ENCODE data around the gene ARHGAP24. TPM values are rescaled to one million over a fixed set of nuclear protein-coding genes. Genes with fewer than 3 reads are reported as not detected.

Gene ARHGAP24
- total RNA-seq, 2 experiments from 2014 or later: 0.22 to 0.70 TPM

DNA sequence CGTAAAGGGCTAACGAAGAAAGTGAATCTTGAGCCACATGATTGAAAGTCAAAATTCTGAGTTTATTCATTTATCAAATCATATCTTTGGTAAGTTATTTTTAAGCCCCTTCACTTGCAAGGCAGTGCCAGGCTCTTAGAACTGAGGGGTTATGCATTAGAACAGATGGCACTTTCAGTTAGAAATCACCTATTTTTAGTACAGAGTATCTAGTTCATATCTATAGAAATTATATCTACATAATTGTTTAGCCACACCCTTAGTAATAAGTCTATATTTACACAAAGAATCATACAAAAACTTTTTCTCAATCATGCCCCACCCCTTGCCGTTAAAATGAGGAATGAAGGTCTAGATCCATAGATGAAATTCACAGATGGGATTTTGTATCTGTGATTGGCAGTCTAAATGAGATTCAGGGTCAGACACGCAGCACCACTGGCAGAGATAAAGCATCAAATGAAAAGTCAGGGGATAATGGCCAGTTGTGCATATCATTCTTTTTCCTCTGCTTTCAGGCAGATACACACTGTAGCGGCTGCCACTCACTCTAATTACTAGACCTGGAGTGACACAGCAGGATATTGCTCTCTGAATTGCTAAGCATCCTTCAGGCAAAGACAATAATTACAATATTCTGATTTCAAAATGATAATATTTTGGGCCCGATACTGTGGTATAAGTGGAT, 444.4 kb downstream of the ARHGAP24 start:
- H3K4me1 Mint-ChIP-seq (ENCODE audit: low read depth): no peaks in the 10 kb centered on the region
- no peak overlapping the region for H3K4me3 Mint-ChIP-seq
- intact Hi-C loops (cut with micrococcal nuclease): no loop called here

DNA sequence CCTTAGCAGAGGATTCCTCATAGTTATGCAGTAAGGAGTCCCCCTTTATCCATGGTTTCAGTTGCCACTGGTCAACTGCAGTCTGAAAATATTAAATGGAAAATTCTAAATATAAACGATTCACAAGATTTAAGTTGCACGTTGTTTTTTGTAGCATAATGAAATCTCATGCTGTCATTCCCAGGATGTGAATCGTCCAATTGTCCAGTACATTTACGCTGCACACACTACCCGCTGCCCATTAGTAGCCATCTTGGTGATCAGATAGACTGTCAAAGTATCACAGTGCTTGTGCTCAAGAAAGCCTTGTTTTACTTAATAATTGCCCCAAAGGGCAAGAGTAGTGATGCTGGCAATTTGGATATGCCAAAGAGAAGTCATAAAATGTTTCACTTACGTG, 450.1 kb downstream of the ARHGAP24 start:
- no peak for TF ChIP-seq CTCF (IDR thresholded peaks at IDR 0.05)
- H3K4me3 Mint-ChIP-seq: no peak overlapping the region
- no peaks in the 10 kb centered on the region for H3K9me3 Mint-ChIP-seq
- no peaks in the 10 kb centered on the region for H3K4me1 Mint-ChIP-seq (ENCODE audit: low read depth)
- no peaks in the 10 kb centered on the region for H3K27me3 Mint-ChIP-seq
- CTCF ChIA-PET: no interaction called here
- ATAC-seq (no peak), DNase-seq (no peak)
- intact Hi-C loops (cut with micrococcal nuclease): no loop called here
- POLR2A ChIA-PET: no interaction called here
- no peak overlapping the region for H3K27ac Mint-ChIP-seq
- no peaks in the 10 kb centered on the region for H3K36me3 Mint-ChIP-seq (ENCODE audit: low read depth)

More for the DNA sequence above, 444.4 kb downstream of the ARHGAP24 start:
- Mint-ChIP-seq H3K27ac (no peak overlapping the region), H3K9me3 (peaks cover 2% of the 10 kb centered on the region), H3K27me3 (no peaks in the 10 kb centered on the region), H3K36me3 (ENCODE audit: low read depth) (no peaks in the 10 kb centered on the region)
- ChIA-PET CTCF (no interaction called here), POLR2A (no interaction called here)
- DNase-seq (no peak), ATAC-seq (no peak)
- no peak for TF ChIP-seq CTCF (IDR thresholded peaks at IDR 0.05)

DNA sequence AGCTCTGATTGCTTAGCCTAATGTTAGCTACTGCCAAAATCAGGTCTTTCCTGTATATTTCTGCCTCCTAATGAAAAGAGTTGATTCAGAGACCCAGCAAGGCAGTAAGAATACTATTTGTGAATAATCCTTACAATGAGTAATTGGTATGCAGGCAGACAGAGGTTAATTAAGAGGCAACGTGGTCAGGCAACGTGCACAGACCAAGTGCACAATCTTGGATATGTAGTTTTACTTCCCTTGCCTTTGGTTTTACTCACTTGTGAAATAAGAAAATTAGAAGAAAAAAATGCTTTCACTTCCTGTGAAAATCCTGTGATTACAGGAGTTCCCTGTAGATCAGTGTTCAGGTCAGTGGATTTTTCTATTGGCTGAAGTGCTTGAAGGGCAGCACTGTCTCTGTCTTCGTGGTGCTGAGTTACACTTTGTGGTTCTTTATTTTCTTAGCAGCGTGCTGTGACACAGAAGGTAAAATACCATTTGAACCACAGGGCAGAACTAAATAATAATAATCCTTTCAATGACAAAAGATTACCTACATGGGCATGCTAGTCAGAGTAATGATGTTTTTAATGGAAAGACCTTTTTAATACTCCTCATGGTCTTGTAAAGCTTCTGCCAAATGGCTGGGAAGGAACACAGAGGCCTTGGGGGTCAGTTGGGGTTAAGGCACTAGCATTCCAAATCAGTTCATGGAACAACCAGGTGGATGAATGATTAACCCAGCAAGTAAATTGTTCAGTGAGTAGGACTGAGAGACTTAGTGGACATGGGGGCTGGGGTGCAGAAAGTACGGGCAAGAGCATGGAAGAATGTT, 454.0 kb downstream of the ARHGAP24 start:
- CTCF ChIA-PET: no interaction called here
- intact Hi-C loops (cut with micrococcal nuclease): no loop called here
- no peaks in the 10 kb centered on the region for H3K36me3 Mint-ChIP-seq (ENCODE audit: low read depth)

GRCh38 chr4:85929961-85930665, 455.2 kb downstream of the ARHGAP24 start:
- CTCF ChIA-PET: no interaction called here
- H3K4me1 Mint-ChIP-seq (ENCODE audit: low read depth): no peaks in the 10 kb centered on the region
- H3K27ac Mint-ChIP-seq: no peak overlapping the region
- no peak overlapping the region for H3K4me3 Mint-ChIP-seq
- DNase-seq: no peak
- POLR2A ChIA-PET: no interaction called here
- no peak for TF ChIP-seq CTCF (IDR thresholded peaks at IDR 0.05)
- intact Hi-C loops (cut with micrococcal nuclease): no loop called here
- H3K27me3 Mint-ChIP-seq: peaks cover 5% of the 10 kb centered on the region
- no peaks in the 10 kb centered on the region for H3K36me3 Mint-ChIP-seq (ENCODE audit: low read depth)
- ATAC-seq: no peak
- no peaks in the 10 kb centered on the region for H3K9me3 Mint-ChIP-seq

More for the DNA sequence above, 454.0 kb downstream of the ARHGAP24 start:
- H3K27me3 Mint-ChIP-seq: peaks cover 3% of the 10 kb centered on the region
- ATAC-seq (no peak), DNase-seq (no peak)
- POLR2A ChIA-PET: no interaction called here
- no peaks in the 10 kb centered on the region for H3K4me1 Mint-ChIP-seq (ENCODE audit: low read depth)
- no peak for TF ChIP-seq CTCF (IDR thresholded peaks at IDR 0.05)
- H3K27ac Mint-ChIP-seq: no peak overlapping the region
- H3K9me3 Mint-ChIP-seq: no peaks in the 10 kb centered on the region
- H3K4me3 Mint-ChIP-seq: no peak overlapping the region
